Hepatocyte (in vitro differentiated cells): ENCODE data around the gene HDHD5. TPM values are rescaled to one million over a fixed set of nuclear protein-coding genes. Genes with fewer than 3 reads are reported as not detected.

ENCODE experiments used
- DNase-seq: peaks from one replicate; pipeline ENCODE4 v3.0.0-alpha.2; 2016; ENCODE audit warnings: low spot score
- H2AFZ ChIP-seq: fragments of 200-600 bp; sonication (generic); 2 replicates; pipeline ENCODE4 v1.6.0; 2016; ENCODE audit warnings: antibody characterized with exemption, mild to moderate bottlenecking
- H3K27ac ChIP-seq: fragments of 200-600 bp; sonication (generic); 2 replicates; pipeline ENCODE4 v1.5.1; 2016; ENCODE audit warnings: mild to moderate bottlenecking
- H3K27me3 ChIP-seq: fragments of 200-600 bp; sonication (generic); 2 replicates; pipeline ENCODE4 v1.6.1; 2016
- H3K36me3 ChIP-seq: fragments of 200-600 bp; sonication (generic); replicated peaks from 2 replicates; pipeline ENCODE4 v1.5.1; 2016; ENCODE audit warnings: low read depth; ENCODE audit not compliant: insufficient read depth
- H3K4me1 ChIP-seq: fragments of 200-600 bp; sonication (generic); 2 replicates; pipeline ENCODE4 v1.5.1; 2016; ENCODE audit warnings: mild to moderate bottlenecking, moderate library complexity; ENCODE audit not compliant: insufficient read depth
- H3K4me2 ChIP-seq: fragments of 200-600 bp; sonication (generic); 2 replicates; pipeline ENCODE4 v1.6.0; 2016
- H3K4me3 ChIP-seq: fragments of 200-600 bp; sonication (generic); 2 replicates; pipeline ENCODE4 v1.5.1; 2016; ENCODE audit warnings: mild to moderate bottlenecking
- H3K79me2 ChIP-seq: fragments of 200-600 bp; sonication (generic); 2 replicates; pipeline ENCODE4 v1.6.0; 2017; ENCODE audit warnings: mild to moderate bottlenecking
- H3K9me2 ChIP-seq: fragments of 200-600 bp; sonication (generic); replicated peaks from 2 replicates; pipeline ENCODE4 v1.6.0; 2017; ENCODE audit warnings: mild to moderate bottlenecking; ENCODE audit not compliant: insufficient read depth
- H3K9me3 ChIP-seq: fragments of 200-600 bp; sonication (generic); 2 replicates; pipeline ENCODE4 v1.5.1; 2016; ENCODE audit warnings: low read depth, mild to moderate bottlenecking
- H4K20me1 ChIP-seq: fragments of 200-600 bp; sonication (generic); 2 replicates; pipeline ENCODE4 v1.6.0; 2016; ENCODE audit warnings: mild to moderate bottlenecking; ENCODE audit not compliant: insufficient read depth, poor library complexity, severe bottlenecking
- CTCF ChIP-seq: fragments of 200-600 bp; sonication (generic); IDR thresholded peaks from 2 replicates; pipeline ENCODE4 v1.5.1; 2016; ENCODE audit warnings: antibody characterized with exemption, mild to moderate bottlenecking; ENCODE audit not compliant: poor library complexity
- EZH2 ChIP-seq: fragments of 200-600 bp; sonication (generic); IDR thresholded peaks from 2 replicates; pipeline ENCODE4 v1.6.1; 2016; ENCODE audit warnings: antibody characterized with exemption, mild to moderate bottlenecking, borderline replicate concordance
- EZH2phosphoT487 ChIP-seq: fragments of 200-600 bp; sonication (generic); IDR thresholded peaks from one replicate; pipeline ENCODE4 v1.6.1; 2018; ENCODE audit warnings: antibody characterized with exemption, mild to moderate bottlenecking, low read depth, moderate library complexity; ENCODE audit not compliant: unreplicated experiment, severe bottlenecking
- WGBS: methylation state at CpG from one replicate; pipeline ENCODE4 v1.1.6; 2016; ENCODE audit warnings: low lambda C conversion rate; ENCODE audit errors: missing lambda C conversion rate; 5-methylcytosine and 5-hydroxymethylcytosine counted together
- polyA plus RNA-seq: library from polyadenylated mRNA; unstranded; fragments of >200 nt; fragmentation: Nextera tagmentation; extraction: Ambion mirVana; gene quantifications from 2 replicates; pipeline ENCODE4 v1.2.1, GENCODE V29; 2016
- total RNA-seq: library from RNA; depleted of rRNA; stranded (reverse); fragments of >200 nt; gene quantifications from 2 replicates; pipeline ENCODE4 v1.2.3, GENCODE V29; 2014

The HDHD5 gene
- total and polyA plus RNA-seq, 2 experiments from 2014 or later, result 32.9 to 53.2 TPM

GRCh38 chr22:17199003-17199731 is 40.1 kb upstream of the HDHD5 start:
- Histone ChIP-seq H3K9me2 (no peaks in the 10 kb centered on the region), H3K4me3 (peak overlapping the region; percentile 16), H3K36me3 (no peaks in the 10 kb centered on the region), H3K4me1 (peaks cover 11% of the 10 kb centered on the region), H3K4me2 (peak overlapping the region; percentile 81), H3K79me2 (no peaks in the 10 kb centered on the region), H3K27ac (peak overlapping the region; percentile 89), H2AFZ (peak overlapping the region; percentile 73), H4K20me1 (no peaks in the 10 kb centered on the region), H3K9me3 (no peaks in the 10 kb centered on the region), H3K27me3 (no peaks in the 10 kb centered on the region)
- TF ChIP-seq CTCF (no peak), EZH2 (no peak), EZH2phosphoT487 (no peak)
- 4% methylated on average over 17 of the region's 20 CpGs for WGBS
- peak; percentile 85 for DNase-seq

GRCh38 chr22:17198170-17199002 is 39.3 kb upstream of the HDHD5 start:
- Histone ChIP-seq H3K27ac (peak overlapping the region; percentile 89), H3K9me3 (no peaks in the 10 kb centered on the region), H3K9me2 (no peaks in the 10 kb centered on the region), H3K4me2 (peak overlapping the region; percentile 81), H3K79me2 (no peaks in the 10 kb centered on the region), H3K4me3 (peak overlapping the region; percentile 10), H2AFZ (peak overlapping the region; percentile 73), H3K4me1 (peaks cover 11% of the 10 kb centered on the region), H4K20me1 (no peaks in the 10 kb centered on the region), H3K27me3 (no peaks in the 10 kb centered on the region), H3K36me3 (no peaks in the 10 kb centered on the region)
- 21% methylated on average over 29 of the region's 29 CpGs for WGBS
- no peak for TF ChIP-seq EZH2phosphoT487
- TF ChIP-seq CTCF, result no peak
- no peak for TF ChIP-seq EZH2
- DNase-seq, result peak; percentile 58

GRCh38 chr22:17194213-17194612 is 35.1 kb upstream of the HDHD5 start:
- no peak overlapping the region for H3K4me2 ChIP-seq
- no peak for TF ChIP-seq EZH2
- no peak for TF ChIP-seq CTCF
- TF ChIP-seq EZH2phosphoT487, result no peak
- H3K9me3 ChIP-seq, result no peaks in the 10 kb centered on the region

More at GRCh38 chr22:17194213-17194612, 35.1 kb upstream of the HDHD5 start:
- Histone ChIP-seq H3K9me2 (no peaks in the 10 kb centered on the region), H4K20me1 (no peaks in the 10 kb centered on the region), H3K27ac (no peak overlapping the region), H3K79me2 (no peaks in the 10 kb centered on the region), H3K27me3 (no peaks in the 10 kb centered on the region), H3K36me3 (no peaks in the 10 kb centered on the region), H3K4me1 (peaks cover 11% of the 10 kb centered on the region), H2AFZ (no peak overlapping the region), H3K4me3 (no peak overlapping the region)
- WGBS, result 89% methylated on average over 7 of the region's 7 CpGs
- no peak for DNase-seq
